ENCODE results near the gene LY6G5C.
A peak's percentile ranks its signal among the peaks of the same experiment; 100 is the strongest.

Gene LY6G5C, protein sequence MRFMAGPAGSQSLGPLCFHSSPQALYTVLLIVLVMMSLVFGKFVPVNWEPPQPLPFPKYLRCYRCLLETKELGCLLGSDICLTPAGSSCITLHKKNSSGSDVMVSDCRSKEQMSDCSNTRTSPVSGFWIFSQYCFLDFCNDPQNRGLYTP

DNA sequence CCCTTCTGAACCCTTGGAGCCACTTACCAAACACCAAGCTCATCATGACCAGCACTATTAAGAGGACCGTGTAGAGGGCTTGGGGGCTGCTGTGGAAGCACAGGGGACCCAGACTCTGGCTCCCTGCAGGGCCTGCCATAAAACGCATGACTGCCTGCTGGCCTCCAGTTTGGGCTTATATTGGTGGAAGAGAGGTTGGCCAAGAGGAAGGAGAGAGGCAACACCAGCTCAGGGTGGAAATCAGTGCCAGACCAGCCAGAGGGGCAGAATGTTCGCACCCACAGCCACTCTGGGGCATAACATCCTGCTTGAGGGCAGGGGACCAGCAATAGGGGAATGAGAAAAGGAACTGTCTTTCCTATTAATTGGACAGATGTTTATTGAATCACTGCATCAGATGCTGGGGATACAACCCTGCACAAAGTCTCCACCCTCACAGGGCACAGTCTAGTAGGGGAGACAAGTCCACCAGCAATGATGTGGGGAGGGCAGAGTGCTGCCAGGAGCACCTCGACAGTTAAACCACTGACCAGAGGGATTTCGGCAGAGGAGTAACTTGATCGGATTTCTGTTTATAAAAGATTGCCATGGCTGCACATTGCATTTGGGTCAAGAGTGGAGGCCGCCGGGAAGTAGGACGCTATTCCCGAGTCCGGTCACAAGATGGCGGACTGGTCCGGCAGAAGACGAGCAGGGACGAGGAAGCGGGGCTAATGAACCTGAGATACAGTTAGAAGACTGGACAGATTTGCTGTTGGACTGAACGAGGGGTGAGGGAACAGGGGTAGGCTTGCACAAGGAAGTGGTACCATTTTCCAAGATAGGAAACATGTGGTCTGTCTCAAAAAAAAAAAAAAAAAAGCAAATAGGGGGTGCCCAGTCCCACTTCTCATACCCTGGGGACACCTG, at the start of gene LY6G5C:
TSS of gene LY6G5C (minus strand) at position 842 of the 909 bp plus-strand sequence. CDS start at position 148, 694 bp downstream.
- DNase-seq = peak; percentile 57 to 72
- Mint-ChIP-seq H3K27ac (peak within 1 kb of the TSS; percentile 86 to 94), H3K4me1 (peaks cover 20% of the 10 kb centered on the region), H3K4me3 (peak within 1 kb of the TSS; percentile 80 to 85), H3K9me3 (no peaks in the 10 kb centered on the region), H3K27me3 (no peaks in the 10 kb centered on the region)
- ATAC-seq = peak; percentile 75

DNA sequence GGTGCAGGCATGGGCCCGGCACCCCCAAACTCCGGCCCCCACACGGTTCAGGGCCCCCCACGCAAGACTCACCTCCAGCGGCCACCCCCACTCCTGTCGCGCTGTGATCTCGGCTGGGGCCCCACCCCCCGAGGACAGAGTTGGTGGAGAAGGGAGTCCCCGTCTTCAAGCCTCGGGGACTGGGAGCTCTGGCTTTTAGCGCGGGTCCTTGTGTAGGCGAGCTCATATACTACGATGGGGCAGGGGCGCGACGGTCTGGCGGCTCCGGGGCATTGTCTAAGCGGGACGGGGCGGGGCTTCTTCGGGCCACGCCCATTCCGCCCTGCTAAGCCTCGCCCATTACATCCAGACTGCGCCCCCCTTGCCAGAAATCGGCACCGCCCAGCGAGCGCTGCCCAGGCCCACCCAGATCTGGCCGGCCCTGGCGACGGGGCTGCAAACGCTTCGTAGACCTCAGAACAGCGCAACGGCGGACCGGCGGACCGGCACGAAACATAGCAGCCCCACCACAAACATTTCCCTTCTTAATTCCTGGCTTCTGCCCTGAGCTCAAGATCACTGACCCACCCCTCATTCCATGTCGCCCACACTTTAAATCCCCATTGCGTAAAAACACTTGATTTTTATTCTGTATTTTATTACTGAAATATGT, 49.2 kb upstream of the LY6G5C start:
- Mint-ChIP-seq H3K27ac (peak overlapping the region; percentile 64 to 69), H3K4me1 (peaks cover 82% of the 10 kb centered on the region), H3K27me3 (no peaks in the 10 kb centered on the region), H3K4me3 (peak overlapping the region; percentile 89), H3K9me3 (no peaks in the 10 kb centered on the region)
- ATAC-seq = peak; percentile 71
- DNase-seq = peak; percentile 70 to 74

- peak overlapping the region; percentile 45 to 47 for H3K27ac Mint-ChIP-seq
- peak overlapping the region; percentile 89 for H3K4me3 Mint-ChIP-seq
- H3K27me3 Mint-ChIP-seq = no peaks in the 10 kb centered on the region
- H3K9me3 Mint-ChIP-seq = no peaks in the 10 kb centered on the region
- DNase-seq (peak; percentile 77 to 79), ATAC-seq (peak; percentile 83)
- H3K4me1 Mint-ChIP-seq = peaks cover 81% of the 10 kb centered on the region
Observed at GRCh38 chr6:31729515-31729978, 48.7 kb upstream of the LY6G5C start.

DNA sequence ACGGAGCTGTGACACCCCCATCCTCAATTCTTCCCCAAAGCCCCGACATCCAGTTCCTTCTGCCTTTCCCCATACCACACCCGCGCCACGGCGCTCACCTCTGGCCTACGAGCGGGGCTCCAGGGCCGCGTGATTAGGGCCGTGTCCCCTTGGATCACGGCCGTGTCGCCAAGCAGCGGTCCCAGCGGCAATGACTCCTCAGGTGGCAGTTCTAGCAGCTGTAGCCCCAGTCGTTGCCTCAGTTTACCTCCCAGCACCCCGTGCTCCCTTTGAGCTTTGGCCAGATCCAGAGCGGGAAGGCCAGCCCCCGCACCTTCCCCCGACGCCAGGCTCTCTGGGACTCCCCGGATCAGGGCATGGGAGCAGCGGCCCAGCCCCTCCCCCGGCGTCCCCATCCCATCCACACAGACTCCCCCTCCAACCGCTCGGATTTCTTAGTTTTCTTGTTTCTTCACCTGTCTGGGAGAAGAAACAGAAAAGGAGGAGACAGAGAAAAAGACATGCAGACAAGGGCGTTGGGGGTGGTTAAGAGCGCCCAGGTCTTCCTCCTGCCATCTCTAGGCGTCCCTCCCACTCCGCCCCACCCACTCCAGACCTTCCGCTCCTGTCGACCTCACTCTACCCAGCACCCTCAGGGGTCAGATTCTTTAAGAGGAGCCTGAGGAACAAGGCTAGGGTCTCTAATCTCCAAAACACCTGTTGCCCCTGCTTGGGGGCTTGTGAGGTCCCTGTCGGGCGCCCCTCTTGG, 48.1 kb upstream of the LY6G5C start, which contains the start of gene DDAH2:
TSS of gene DDAH2 (minus strand) at position 533 of the 748 bp plus-strand sequence. CDS start at position 395, 138 bp downstream.
- ATAC-seq = peak; percentile 43
- Mint-ChIP-seq H3K27ac (peak within 1 kb of the TSS; percentile 64 to 69), H3K4me1 (peaks cover 76% of the 10 kb centered on the region), H3K27me3 (no peaks in the 10 kb centered on the region), H3K9me3 (no peaks in the 10 kb centered on the region), H3K4me3 (peak within 1 kb of the TSS; percentile 89)
- no peak for DNase-seq

DNA sequence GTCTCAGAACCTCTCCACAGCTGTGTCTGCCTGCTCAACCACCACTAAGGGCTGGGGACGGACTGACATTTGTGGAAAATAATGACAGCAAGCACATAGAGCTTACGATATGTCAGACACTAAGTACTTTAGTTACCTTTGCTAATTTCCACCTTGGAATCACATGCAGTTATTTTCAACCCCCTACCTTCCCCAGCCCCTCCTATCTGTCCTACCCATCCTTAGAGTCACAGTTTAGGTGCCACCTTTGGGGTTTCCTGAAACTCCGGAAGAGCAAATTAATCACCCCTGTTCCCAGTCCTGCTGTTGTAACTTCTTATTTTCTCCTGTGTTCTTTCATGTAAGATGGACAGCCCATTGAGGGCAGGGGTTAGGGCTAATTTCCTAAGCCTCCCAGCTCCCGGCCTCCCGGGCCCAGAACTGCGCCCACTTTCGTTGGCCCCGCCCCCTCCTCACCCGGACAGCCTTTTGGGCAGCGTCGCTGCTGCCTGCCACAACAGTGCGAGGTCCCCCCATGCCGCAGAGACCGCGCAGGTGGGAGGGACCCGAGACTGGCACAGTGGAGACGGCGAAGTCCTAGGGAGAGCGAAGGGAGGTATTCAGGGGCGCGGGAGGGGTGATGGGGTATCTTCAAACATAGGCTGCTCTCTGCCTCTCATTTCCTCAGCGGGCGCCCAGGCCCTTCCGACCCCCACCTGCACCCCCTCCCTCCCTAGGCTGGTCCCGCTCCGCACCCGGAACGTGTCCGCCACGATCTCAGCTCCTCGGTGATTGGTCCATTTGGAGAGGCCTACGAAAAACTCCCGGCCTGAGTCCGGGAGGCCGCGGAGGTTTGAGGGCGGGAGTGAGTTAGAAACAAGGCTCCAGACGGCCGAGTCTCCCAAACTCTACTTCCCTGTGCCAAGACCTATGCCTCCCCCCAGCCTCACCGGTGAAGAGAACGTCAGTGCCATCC, 47.1 kb upstream of the LY6G5C start:
- Mint-ChIP-seq H3K4me1 (peaks cover 76% of the 10 kb centered on the region), H3K27me3 (no peaks in the 10 kb centered on the region), H3K4me3 (peak overlapping the region in 1 of 2 donors; percentile 89), H3K27ac (no peak overlapping the region), H3K9me3 (no peaks in the 10 kb centered on the region)
- DNase-seq (no peak), ATAC-seq (no peak)

GRCh38 chr6:31727034-31727716, 46.3 kb upstream of the LY6G5C start:
- Mint-ChIP-seq H3K9me3 (no peaks in the 10 kb centered on the region), H3K27ac (no peak overlapping the region), H3K4me3 (peak overlapping the region in 1 of 2 donors; percentile 15), H3K27me3 (no peaks in the 10 kb centered on the region), H3K4me1 (peaks cover 74% of the 10 kb centered on the region)
- ATAC-seq (no peak), DNase-seq (no peak)

GRCh38 chr6:31725502-31726350, 44.9 kb upstream of the LY6G5C start:
- H3K27me3 Mint-ChIP-seq = no peaks in the 10 kb centered on the region
- H3K4me3 Mint-ChIP-seq = no peak overlapping the region
- peak overlapping the region in 1 of 2 donors; percentile 6 for H3K27ac Mint-ChIP-seq
- H3K4me1 Mint-ChIP-seq = peaks cover 63% of the 10 kb centered on the region
- no peak for DNase-seq
- H3K9me3 Mint-ChIP-seq = no peaks in the 10 kb centered on the region
- ATAC-seq = no peak

DNA sequence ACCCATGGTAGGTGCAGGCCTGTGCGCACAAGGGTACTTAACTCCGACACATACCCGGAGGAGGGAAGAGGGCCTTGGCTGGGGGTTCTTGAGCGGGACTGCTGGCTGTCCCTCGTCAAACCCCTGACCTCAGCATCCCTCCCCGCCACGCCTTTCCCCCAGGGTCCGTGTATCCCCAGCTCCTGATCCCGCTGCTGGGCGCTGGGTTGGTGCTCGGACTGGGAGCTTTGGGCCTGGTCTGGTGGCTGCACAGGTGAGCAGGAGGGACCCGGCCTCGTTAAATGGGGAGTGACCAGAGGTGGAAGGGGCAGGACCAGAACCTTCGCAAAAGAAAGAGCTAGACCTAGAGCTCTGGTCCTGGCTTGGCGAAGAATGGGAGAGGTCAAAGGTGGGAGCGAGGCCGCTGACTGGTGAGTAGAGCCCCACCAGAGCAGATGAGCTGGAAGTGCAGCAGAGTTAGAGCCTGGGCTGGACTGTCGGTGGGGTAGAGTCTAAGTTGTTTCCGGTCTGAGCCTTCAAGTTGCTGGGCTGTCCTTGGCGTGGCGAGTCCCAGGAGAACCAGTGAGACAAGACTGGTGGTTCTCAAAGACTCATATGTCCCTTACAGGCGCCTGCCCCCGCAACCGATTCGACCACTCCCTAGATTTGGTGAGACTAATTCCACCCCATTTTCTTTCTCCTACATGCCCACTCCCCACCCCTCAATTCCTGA, 43.3 kb upstream of the LY6G5C start:
- Mint-ChIP-seq H3K27me3 (no peaks in the 10 kb centered on the region), H3K4me1 (peaks cover 47% of the 10 kb centered on the region), H3K9me3 (no peaks in the 10 kb centered on the region), H3K4me3 (peak overlapping the region in 1 of 2 donors; percentile 30), H3K27ac (no peak overlapping the region)
- ATAC-seq (no peak), DNase-seq (no peak)

DNA sequence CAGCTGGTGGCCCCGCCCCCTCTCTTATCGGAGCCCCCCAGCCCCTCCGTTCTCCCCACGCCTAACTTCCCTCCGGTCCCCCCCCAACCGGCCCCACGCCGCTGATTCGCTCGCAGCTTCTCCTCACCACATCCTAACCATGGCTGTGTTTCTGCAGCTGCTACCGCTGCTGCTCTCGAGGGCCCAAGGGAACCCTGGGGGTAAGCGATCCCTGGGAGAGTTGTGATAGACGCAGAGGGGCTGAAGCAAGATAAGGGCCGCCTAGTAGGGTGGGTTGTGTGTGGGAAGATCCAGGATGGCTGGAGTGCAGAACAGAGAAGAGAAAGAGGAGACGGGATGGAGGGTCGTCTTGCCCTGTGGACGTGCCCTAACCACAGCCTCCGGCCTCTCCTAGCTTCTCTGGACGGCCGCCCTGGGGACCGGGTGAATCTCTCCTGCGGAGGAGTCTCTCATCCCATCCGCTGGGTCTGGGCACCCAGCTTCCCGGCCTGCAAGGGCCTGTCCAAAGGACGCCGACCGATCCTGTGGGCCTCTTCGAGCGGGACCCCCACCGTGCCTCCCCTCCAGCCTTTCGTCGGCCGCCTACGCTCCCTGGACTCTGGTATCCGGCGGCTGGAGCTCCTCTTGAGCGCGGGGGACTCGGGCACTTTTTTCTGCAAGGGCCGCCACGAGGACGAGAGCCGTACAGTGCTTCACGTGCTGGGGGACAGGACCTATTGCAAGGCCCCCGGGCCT, 42.5 kb upstream of the LY6G5C start, which contains the start of gene MPIG6B:
TSS of gene MPIG6B (plus strand) at position 129 of the 735 bp plus-strand sequence. CDS start at position 140, 11 bp downstream.
- no peak for ATAC-seq
- peak within 1 kb of the TSS in 1 of 2 donors; percentile 49 for H3K4me3 Mint-ChIP-seq
- no peaks in the 10 kb centered on the region for H3K9me3 Mint-ChIP-seq
- DNase-seq = no peak
- H3K27ac Mint-ChIP-seq = peak within 1 kb of the TSS in 1 of 2 donors; percentile 43
- H3K4me1 Mint-ChIP-seq = peaks cover 40% of the 10 kb centered on the region
- H3K27me3 Mint-ChIP-seq = no peaks in the 10 kb centered on the region

- Mint-ChIP-seq H3K27ac (peak overlapping the region in 1 of 2 donors; percentile 43), H3K27me3 (no peaks in the 10 kb centered on the region), H3K4me3 (no peak overlapping the region), H3K4me1 (peaks cover 28% of the 10 kb centered on the region), H3K9me3 (no peaks in the 10 kb centered on the region)
- no peak for DNase-seq
- no peak for ATAC-seq
Observed at GRCh38 chr6:31722173-31722572, 41.3 kb upstream of the LY6G5C start.

GRCh38 chr6:31721351-31722020, 40.6 kb upstream of the LY6G5C start, which contains the start of gene LY6G6C:
LY6G6C (minus strand) TSS chr6:31721746; CDS start chr6:31721679, 67 bp downstream.
- peaks cover 21% of the 10 kb centered on the region for H3K4me1 Mint-ChIP-seq
- no peaks in the 10 kb centered on the region for H3K27me3 Mint-ChIP-seq
- H3K9me3 Mint-ChIP-seq = no peaks in the 10 kb centered on the region
- DNase-seq (no peak), ATAC-seq (no peak)
- H3K4me3 Mint-ChIP-seq = no peak within 1 kb of the TSS
- H3K27ac Mint-ChIP-seq = peak within 1 kb of the TSS in 1 of 2 donors; percentile 43
